Stimulated activated CD8-positive, alpha-beta memory T cell treated with anti-CD3 and anti-CD28 coated beads, Interleukin-2, amount 100 ng/mL, for 48 hours (primary cell): Measurements from ENCODE around the gene ZNF648.
"Not testable (repeated sequence)": the region's sequence is repeated elsewhere in the genome, so short reads cannot be mapped to it uniquely, and the experiment has no call there.

ENCODE experiments used
- DNase-seq, 2 donors: peaks; one replicate each; pipeline ENCODE4 v3.0.0-alpha.2; 2020; ENCODE audit warnings: low read depth in 2 of 2

The ZNF648 gene

DNA sequence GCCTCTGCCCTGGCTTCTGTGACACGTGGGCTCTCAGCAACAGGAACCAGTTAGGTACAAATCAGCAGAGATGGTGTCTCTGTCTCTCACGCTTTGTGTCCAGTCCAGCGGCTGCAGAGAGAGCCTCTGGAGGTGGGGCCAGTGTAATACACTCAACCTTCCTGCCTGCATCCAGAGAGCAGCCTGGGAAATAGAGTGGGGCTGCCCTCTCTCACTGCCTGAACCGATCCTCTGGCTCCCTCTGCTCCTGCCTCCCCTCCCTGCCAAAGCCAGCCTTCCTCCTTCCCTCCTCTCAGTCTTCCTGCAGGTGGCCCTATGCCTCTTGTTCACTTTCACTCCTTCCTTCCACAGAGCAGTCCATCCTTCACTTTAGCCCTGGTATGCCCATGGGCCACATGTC, at the start of gene ZNF648:
Gene ZNF648 (minus strand): TSS at position 119 of the 400 bp plus-strand sequence. CDS start 3,702 bp downstream, outside the sequence.
- no peak for DNase-seq

DNA sequence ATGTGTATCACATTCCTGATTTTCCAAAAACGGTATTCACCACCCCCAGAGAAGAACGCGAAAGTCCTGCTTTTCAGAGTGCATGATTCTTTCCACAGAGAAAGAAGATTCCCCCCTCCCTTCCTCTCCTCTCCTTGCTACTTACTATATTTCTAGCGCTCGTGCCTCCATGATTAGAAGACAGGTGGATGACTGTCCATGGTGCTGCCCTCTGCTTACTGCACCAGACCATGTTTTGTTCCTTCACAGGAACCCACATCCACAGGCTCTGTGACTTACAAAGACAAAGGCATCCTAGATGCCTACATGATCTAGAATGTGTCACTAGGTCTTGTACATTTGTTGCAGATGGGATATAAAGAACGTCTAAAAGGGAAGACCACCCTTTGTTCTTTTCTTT, 49.1 kb upstream of the ZNF648 start:
- no peak for DNase-seq

DNA sequence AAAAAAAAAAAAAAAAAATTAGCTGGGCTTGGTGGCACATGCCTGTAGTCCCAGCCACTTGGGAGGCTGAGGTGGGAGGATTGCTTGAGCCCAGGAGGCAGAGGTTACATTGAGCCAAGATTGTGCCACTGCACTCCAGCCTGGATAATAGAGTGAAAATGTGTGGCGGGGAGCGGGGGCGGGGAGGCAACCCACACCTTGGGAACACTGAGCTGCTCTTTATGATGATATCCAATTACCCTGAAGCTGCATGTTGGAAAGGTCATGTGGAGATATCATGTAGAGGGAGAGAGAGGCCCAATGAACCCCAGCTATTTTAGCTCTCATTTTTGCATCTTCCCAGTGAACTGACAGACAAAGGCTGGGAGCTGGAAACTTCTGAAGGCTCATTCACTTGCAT, 48.3 kb upstream of the ZNF648 start:
- DNase-seq = no peak

DNA sequence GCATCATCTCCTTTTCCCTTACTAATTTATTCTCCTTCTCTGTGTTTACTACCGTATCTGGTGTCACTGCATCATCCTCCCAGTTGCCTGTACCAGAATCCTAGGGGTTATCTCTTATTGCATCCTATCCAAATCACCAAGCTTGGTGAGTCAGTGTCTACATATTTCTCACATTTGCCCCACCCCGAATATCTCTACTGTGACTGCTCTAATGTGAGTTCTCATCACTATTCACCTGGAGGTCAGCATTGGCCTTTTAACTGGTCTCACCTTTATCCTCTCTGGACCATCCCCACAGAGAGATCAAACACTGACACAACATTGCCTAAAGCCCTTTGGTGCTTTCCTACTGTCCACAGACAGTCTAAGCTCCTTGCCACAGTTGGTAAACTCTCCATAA, 45.7 kb upstream of the ZNF648 start:
- DNase-seq = no peak

DNA sequence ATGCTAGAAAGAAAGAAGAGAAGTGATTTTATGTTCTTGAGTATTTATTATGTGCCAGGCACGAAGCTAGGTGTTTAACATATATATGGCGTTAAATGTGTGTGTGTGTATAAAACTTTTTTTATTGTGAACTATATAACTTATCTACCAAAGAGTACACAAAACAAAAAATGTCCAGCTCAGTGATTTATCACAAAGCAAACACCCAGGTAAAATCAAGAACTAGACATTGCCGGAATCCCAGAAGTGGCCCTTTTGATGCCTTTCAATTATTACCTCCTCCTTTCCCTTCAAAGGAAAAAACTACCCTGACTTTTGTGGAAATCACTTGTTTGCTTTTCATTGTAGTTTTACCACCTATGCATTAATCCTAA, 40.5 kb upstream of the ZNF648 start:
- no peak for DNase-seq

DNA sequence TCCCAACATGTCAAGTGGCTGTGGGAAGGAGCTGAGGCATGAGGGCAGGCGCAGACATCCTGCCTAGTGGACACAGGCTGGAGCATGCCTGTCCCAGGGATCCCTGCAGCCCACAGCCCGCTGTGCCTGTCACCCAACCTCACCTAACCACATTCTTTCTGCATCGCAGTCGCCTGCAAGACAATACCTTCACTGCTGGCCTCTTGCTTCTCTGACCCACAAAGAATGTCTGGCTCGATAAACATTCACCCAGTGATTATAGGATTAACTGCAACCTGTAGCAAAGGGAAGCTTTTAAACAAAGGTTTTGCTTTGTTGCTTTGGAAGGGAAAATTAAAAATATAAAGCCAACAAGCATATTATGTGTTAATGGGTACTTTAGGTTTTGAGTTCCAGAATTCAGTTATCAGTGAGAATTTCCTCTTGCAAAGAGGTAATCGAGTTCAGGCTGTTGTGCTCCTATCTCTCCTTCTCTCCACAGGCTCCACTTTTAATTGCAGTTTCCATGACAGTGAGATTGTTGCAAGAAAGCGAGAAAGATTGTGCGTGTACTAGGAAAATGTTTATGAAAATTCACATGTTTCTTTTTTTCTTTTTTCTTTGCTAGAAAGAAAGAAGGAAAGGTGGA, 40.0 kb upstream of the ZNF648 start:
- no peak for DNase-seq

- no peak for DNase-seq
Measured at GRCh38 chr1:182098301-182098700, 36.8 kb upstream of the ZNF648 start.

GRCh38 chr1:182095946-182096345, 34.4 kb upstream of the ZNF648 start:
- no peak for DNase-seq

- not testable (repeated sequence) for DNase-seq
Measured at GRCh38 chr1:182094514-182095005, 33.0 kb upstream of the ZNF648 start.

GRCh38 chr1:182093781-182094180, 32.3 kb upstream of the ZNF648 start:
- no peak for DNase-seq

GRCh38 chr1:182092336-182092735, 30.8 kb upstream of the ZNF648 start:
- DNase-seq = no peak

DNA sequence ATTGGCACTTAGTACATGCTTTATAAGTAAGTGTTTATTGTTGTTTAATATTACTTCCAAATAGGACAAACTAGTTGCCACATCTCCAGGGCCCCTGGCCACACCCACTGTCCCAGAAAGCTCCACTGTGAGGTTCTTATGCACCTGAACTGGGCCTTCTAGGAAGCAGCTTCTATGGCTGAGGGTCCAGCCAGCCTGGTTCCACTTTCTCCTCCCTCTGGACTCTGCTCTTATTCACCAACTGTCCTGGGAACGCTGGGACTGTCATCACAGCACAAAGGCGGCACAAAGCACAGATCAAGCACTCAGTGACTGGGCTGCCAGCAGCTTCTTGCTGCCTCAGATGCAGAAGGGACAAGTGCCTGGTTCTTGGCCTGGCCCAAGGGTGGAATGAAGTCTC, 29.6 kb upstream of the ZNF648 start:
- DNase-seq = no peak

- DNase-seq = no peak
Measured at GRCh38 chr1:182087719-182088350, 26.3 kb upstream of the ZNF648 start.

DNA sequence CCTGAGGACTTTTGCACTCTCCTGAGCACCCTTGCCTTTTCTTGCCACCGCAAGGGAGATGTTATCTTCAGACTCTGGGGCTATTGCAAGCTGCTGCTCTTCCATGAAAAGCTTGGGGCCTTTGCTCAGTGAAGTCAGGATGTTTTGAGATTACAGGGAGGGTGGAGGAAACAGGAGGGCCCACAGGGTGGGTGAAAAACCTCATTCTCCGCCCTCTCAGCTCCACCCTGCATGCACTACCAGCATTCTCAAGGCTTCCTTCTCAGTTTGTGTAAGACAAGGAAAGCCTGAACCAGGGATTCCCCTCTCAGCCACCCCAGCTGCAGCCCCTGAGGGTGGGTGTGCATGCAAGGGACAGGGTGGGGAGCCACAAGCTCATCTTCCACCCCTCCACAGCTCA, 25.8 kb upstream of the ZNF648 start:
- no peak for DNase-seq

DNA sequence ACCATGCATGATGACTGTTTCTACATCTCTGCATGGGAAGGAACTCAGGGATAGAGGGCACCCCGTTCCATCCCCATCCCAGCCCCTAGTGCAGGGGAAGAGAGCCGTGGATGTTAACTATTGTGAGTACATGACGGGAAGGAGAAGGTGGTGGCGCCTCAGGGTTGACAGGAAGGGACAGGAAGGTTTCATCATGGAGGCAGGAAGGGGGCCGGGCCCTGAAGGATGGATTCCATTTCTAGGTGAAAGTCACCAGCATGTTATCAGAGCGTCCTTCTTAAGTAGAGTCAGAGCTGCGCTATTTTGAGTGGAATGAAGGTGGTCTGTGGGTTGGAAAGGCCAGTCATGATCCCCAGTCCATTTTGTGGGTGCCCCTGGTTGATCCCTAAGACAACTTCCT, 25.1 kb upstream of the ZNF648 start:
- no peak for DNase-seq

- no peak for DNase-seq
Measured at GRCh38 chr1:182086136-182086535, 24.6 kb upstream of the ZNF648 start.

GRCh38 chr1:182085726-182086125, 24.2 kb upstream of the ZNF648 start:
- DNase-seq = no peak

- peak; percentile 57 to 72 for DNase-seq
Measured at GRCh38 chr1:182084487-182085316, 23.2 kb upstream of the ZNF648 start.

DNA sequence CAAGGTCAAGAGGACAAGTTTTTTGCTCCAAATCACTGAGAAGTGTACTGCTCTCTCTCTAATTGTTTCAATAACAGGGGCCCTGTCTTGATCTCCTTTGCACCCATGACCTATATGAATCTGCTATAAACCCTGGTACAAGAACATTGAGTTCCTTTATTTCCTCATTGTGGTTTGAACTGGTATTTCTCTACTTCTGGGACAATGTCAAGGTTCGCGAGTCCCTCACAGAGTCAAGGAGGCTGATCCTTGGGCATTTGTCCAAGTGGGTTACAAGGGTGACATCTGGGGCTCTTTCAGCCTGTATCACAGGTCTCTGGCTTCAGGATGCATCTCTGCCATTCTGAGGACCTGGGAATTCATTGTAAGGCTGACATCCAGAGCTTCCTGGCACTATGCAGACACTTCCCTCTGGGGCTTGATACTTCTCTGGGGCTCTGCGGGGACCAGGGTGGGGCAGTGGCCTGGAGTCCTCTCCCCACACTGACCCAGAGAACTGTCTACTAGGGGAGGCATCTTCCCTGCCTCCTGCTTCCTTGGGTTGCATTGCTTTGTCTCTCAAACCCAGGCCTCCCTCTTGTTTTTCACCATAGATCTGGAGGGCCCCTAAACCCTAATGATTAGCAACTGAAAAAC, 22.5 kb upstream of the ZNF648 start:
- no peak for DNase-seq

GRCh38 chr1:182080955-182081582, 19.6 kb upstream of the ZNF648 start:
- no peak for DNase-seq

- no peak for DNase-seq
Measured at GRCh38 chr1:182080040-182080439, 18.5 kb upstream of the ZNF648 start.

GRCh38 chr1:182071924-182072323, 10.4 kb upstream of the ZNF648 start:
- DNase-seq = no peak
